B cell (primary cell): ENCODE results near the gene TMEM14A. TPM values are rescaled to one million over a fixed set of nuclear protein-coding genes. Genes with fewer than 3 reads are reported as not detected.

Experiments used
- ATAC-seq: fragments of 200-7000 bp; cut with Tn5 transposase; one replicate; pipeline ENCODE4 v1.10.0; 2021; ENCODE audit warnings: low read depth, mild to moderate bottlenecking, moderate number of reproducible peaks, moderate library complexity
- CTCF ChIA-PET: fragments of 350-600 bp; sonication (Branson Sonifier 250); formaldehyde crosslinking; loops from one replicate; lab custom pipeline; 2021; ENCODE audit warnings: antibody characterized with exemption, inconsistent platforms; lab: Charles Lee
- POLR2A ChIA-PET: fragments of 350-600 bp; sonication (Branson Sonifier 250); formaldehyde crosslinking; loops from one replicate; lab custom pipeline; 2021; ENCODE audit warnings: antibody characterized with exemption; lab: Charles Lee
- DNase-seq: peaks from one replicate; pipeline ENCODE4 v3.0.0; 2013
- H2AFZ ChIP-seq: 2 replicates; pipeline ENCODE4 v1.6.1; 2012; ENCODE audit warnings: mild to moderate bottlenecking, low read depth, low read length; ENCODE audit not compliant: insufficient read depth, poor library complexity, severe bottlenecking
- H3K27ac ChIP-seq, 2 donors: 1 replicate in 1 of 2; 2 replicates in 1 of 2; pipeline ENCODE4 v1.5.1; 2012 to 2013; ENCODE audit warnings: low read length in 2 of 2, mild to moderate bottlenecking in 2 of 2, moderate library complexity in 1 of 2
- H3K27me3 ChIP-seq, 4 experiments: fragments of 200-600 bp in 1 of 4; sonication (generic) in 1 of 4; replicated peaks in 1 of 4; 1 replicate in 2 of 4; 2 replicates in 2 of 4; pipeline versions ENCODE4 v1.6.1 to v1.7.0; 2013 to 2016; ENCODE audit warnings: low read length in 3 of 4, mild to moderate bottlenecking in 2 of 4, mixed read lengths in 1 of 4, moderate library complexity in 1 of 4; ENCODE audit not compliant: insufficient read depth in 4 of 4, control insufficient read depth in 3 of 4; ENCODE audit errors: control extremely low read depth in 1 of 4
- H3K36me3 ChIP-seq, 2 experiments: replicated peaks in 1 of 2; 1 replicate in 1 of 2; 2 replicates in 1 of 2; pipeline versions ENCODE4 v1.6.1 to v1.7.1; 2013; ENCODE audit warnings: low read length in 1 of 2; ENCODE audit not compliant: insufficient read depth in 2 of 2, control insufficient read depth in 1 of 2; ENCODE audit errors: control extremely low read depth in 1 of 2, extremely low read depth in 1 of 2
- H3K4me1 ChIP-seq, 2 donors: fragments of 200-600 bp in 1 of 2; sonication (generic) in 1 of 2; 1 replicate in 1 of 2; 2 replicates in 1 of 2; pipeline versions ENCODE4 v1.5.1 to v1.6.1; 2013 to 2017; ENCODE audit warnings: low read length in 2 of 2; ENCODE audit not compliant: control insufficient read depth in 2 of 2, insufficient read depth in 2 of 2
- H3K4me2 ChIP-seq: replicated peaks from 2 replicates; pipeline ENCODE3; 2012; ENCODE audit warnings: mild to moderate bottlenecking, low read depth, low read length; ENCODE audit not compliant: poor library complexity, severe bottlenecking
- H3K4me3 ChIP-seq, 5 experiments: fragments of 200-600 bp in 1 of 5; sonication (generic) in 1 of 5; 1 replicate in 3 of 5; 2 replicates in 2 of 5; pipeline versions ENCODE4 v1.5.1 to v1.7.0; 2011 to 2016; ENCODE audit warnings: low read length in 4 of 5, mild to moderate bottlenecking in 4 of 5, low read depth in 2 of 5, control low read depth in 1 of 5, moderate library complexity in 1 of 5; ENCODE audit not compliant: insufficient read depth in 1 of 5; ENCODE audit errors: control extremely low read depth in 1 of 5, extremely low read depth in 1 of 5
- H3K79me2 ChIP-seq: fragments of 200-600 bp; sonication (generic); one replicate; pipeline ENCODE4 v1.6.0; 2016; ENCODE audit warnings: low read length; ENCODE audit not compliant: control insufficient read depth, insufficient read depth
- H3K9ac ChIP-seq: fragments of 200-600 bp; sonication (generic); 2 replicates; pipeline ENCODE4 v1.6.1; 2017; ENCODE audit warnings: mild to moderate bottlenecking, low read length, moderate library complexity
- H3K9me3 ChIP-seq, 3 donors: one replicate each; pipeline versions ENCODE4 v1.6.1 to v1.7.1; 2013; ENCODE audit warnings: low read length in 2 of 3; ENCODE audit not compliant: control insufficient read depth in 2 of 3, insufficient read depth in 1 of 3; ENCODE audit errors: control extremely low read depth in 1 of 3
- H4K20me1 ChIP-seq: 2 replicates; pipeline ENCODE4 v1.6.0; 2012; ENCODE audit warnings: mild to moderate bottlenecking, low read length; ENCODE audit not compliant: insufficient read depth, control insufficient read depth, poor library complexity, severe bottlenecking
- H3K27ac Mint-ChIP-seq: one replicate; pipeline ENCODE4 v1.8.0; 2021; ENCODE audit warnings: mixed read lengths
- H3K27me3 Mint-ChIP-seq: one replicate; pipeline ENCODE4 v1.8.0; 2021; ENCODE audit warnings: mixed read lengths
- H3K4me1 Mint-ChIP-seq: one replicate; pipeline ENCODE4 v1.8.0; 2021; ENCODE audit warnings: mixed read lengths
- H3K4me3 Mint-ChIP-seq: one replicate; pipeline ENCODE4 v1.8.0; 2021; ENCODE audit warnings: mixed read lengths
- H3K9me3 Mint-ChIP-seq: one replicate; pipeline ENCODE4 v1.8.0; 2022; ENCODE audit warnings: mixed read lengths; ENCODE audit not compliant: insufficient read depth
- EZH2 ChIP-seq: IDR thresholded peaks from 2 replicates; pipeline ENCODE4 v1.6.1; 2012; ENCODE audit warnings: borderline replicate concordance, low read depth, mild to moderate bottlenecking, moderate library complexity, low read length; ENCODE audit not compliant: insufficient read depth, poor library complexity, severe bottlenecking
- WGBS: methylation state at CpG from one replicate; pipeline ENCODE4 v1.1.5; 2013; ENCODE audit warnings: missing lambda C conversion rate; ENCODE audit not compliant: insufficient coverage; 5-methylcytosine and 5-hydroxymethylcytosine counted together
- intact Hi-C: fragments of 100-400 bp; cut with micrococcal nuclease; formaldehyde crosslinking; loops from one replicate; pipeline ENCODE4 v1.10.0; 2022
- polyA plus RNA-seq: library from polyadenylated mRNA; depleted of rRNA; stranded (reverse); fragments of >200 nt; gene quantifications from 2 replicates; pipeline ENCODE4 v1.2.3, GENCODE V29; 2012
- small RNA-seq: library from RNA; depleted of rRNA; stranded (forward); fragments of <200 nt; gene quantifications from one replicate; pipeline ENCODE3, GENCODE V24; 2012; ENCODE audit warnings: low replicate concordance, low read depth; ENCODE audit not compliant: insufficient read length
- total RNA-seq, 2 donors: library from RNA; stranded (reverse); fragments of 120-200 nt in 1 of 2; gene quantifications; 1 replicate in 1 of 2; 2 replicates in 1 of 2; pipeline versions ENCODE4 v1.2.3 to v1.2.4, GENCODE V29; 2013 to 2022
- TF ChIP-seq, protein P1 (sequence below): fragments of 200-600 bp; IDR thresholded peaks from one replicate; pipeline ENCODE4 v1.8.0; 2022; ENCODE audit warnings: antibody characterized with exemption, mild to moderate bottlenecking

Gene TMEM14A
- total and polyA plus RNA-seq, 2 donors (not counting 1 experiment from before 2014, with no cell fraction given), result 5.2 to 9.5 TPM

DNA sequence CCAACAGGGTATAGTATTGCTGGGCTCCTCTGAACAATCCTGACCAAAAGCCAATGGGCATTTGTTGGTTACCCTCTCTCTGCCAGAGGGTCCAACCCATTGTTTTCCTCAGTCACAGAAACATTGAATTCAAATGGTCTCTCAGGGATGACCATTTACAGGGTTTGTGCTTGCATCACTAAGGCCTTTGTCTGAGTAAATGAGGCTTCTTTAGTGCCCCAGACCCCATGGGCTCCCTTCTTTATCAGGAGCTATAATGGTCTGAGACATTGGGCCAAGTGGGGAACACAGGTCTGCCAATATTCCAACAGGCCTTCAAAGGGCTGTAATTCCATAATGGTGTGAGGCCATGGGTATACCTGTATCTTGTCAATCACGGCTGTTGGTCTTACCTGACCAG lies 65.2 kb downstream of the TMEM14A start:
- ATAC-seq, result no peak
- H3K4me1 Mint-ChIP-seq, result no peaks in the 10 kb centered on the region
- no peaks in the 10 kb centered on the region for H3K4me1 ChIP-seq
- peaks cover 5% of the 10 kb centered on the region for H3K9me3 Mint-ChIP-seq
- peaks cover 0 to 3% (median 0%) of the 10 kb centered on the region in 4 experiments for H3K27me3 ChIP-seq
- no peak overlapping the region for H3K9ac ChIP-seq
- POLR2A ChIA-PET, result no interaction called here
- no peak overlapping the region for H3K4me2 ChIP-seq
- intact Hi-C loops, result no loop called here
- H3K9me3 ChIP-seq, result peaks cover 0 to 11% (median 0%) of the 10 kb centered on the region in 3 donors
- TF ChIP-seq EZH2, result no peak
- TF ChIP-seq, protein P1, sequence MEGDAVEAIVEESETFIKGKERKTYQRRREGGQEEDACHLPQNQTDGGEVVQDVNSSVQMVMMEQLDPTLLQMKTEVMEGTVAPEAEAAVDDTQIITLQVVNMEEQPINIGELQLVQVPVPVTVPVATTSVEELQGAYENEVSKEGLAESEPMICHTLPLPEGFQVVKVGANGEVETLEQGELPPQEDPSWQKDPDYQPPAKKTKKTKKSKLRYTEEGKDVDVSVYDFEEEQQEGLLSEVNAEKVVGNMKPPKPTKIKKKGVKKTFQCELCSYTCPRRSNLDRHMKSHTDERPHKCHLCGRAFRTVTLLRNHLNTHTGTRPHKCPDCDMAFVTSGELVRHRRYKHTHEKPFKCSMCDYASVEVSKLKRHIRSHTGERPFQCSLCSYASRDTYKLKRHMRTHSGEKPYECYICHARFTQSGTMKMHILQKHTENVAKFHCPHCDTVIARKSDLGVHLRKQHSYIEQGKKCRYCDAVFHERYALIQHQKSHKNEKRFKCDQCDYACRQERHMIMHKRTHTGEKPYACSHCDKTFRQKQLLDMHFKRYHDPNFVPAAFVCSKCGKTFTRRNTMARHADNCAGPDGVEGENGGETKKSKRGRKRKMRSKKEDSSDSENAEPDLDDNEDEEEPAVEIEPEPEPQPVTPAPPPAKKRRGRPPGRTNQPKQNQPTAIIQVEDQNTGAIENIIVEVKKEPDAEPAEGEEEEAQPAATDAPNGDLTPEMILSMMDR, result no peak
- no peak for DNase-seq
- 89% methylated on average over 1 of the region's 1 CpG for WGBS
- H2AFZ ChIP-seq, result no peak overlapping the region
- CTCF ChIA-PET, result no interaction called here
- no peak overlapping the region for H3K27ac ChIP-seq
- H3K27ac Mint-ChIP-seq, result no peak overlapping the region
- H3K27me3 Mint-ChIP-seq, result peaks cover 2% of the 10 kb centered on the region
- H3K4me3 ChIP-seq, result no peak overlapping the region
- no peaks in the 10 kb centered on the region for H3K36me3 ChIP-seq
- no peaks in the 10 kb centered on the region for H3K79me2 ChIP-seq
- H4K20me1 ChIP-seq, result no peaks in the 10 kb centered on the region
- H3K4me3 Mint-ChIP-seq, result no peak overlapping the region

Small RNA genes lying within 50 kb of the gene (small RNA-seq; reads per million reads assigned to genes)
- not detected for gene AL109918.2

Other genes starting within 250 kb of the TMEM14A start
- 13.3 and 14.0 TPM in 2 replicates for gene TRAM2, start 94.1 kb upstream of the TMEM14A start, total RNA-seq
- 9.0 and 9.8 TPM in 2 replicates for gene TRAM2, start 94.1 kb upstream of the TMEM14A start, polyA plus RNA-seq
- gene GSTA2, start 92.4 kb downstream of the TMEM14A start, total RNA-seq, result not detected in 2 replicates
- gene GSTA2, start 92.4 kb downstream of the TMEM14A start, polyA plus RNA-seq, result not detected in 2 replicates
- not detected in 2 replicates for gene GSTA1, start 132.7 kb downstream of the TMEM14A start, total RNA-seq
- gene GSTA1, start 132.7 kb downstream of the TMEM14A start, polyA plus RNA-seq, result not detected in 2 replicates
- gene GSTA5, start 169.7 kb downstream of the TMEM14A start, total RNA-seq, result not detected in 2 replicates
- not detected in 2 replicates for gene GSTA5, start 169.7 kb downstream of the TMEM14A start, polyA plus RNA-seq
- not detected in 2 replicates for gene GSTA3, start 238.6 kb downstream of the TMEM14A start, total RNA-seq
- not detected in 2 replicates for gene GSTA3, start 238.6 kb downstream of the TMEM14A start, polyA plus RNA-seq